Liver (tissue), 9 donors: ENCODE measurements around the gene CELSR1. TPM values are rescaled to one million over a fixed set of nuclear protein-coding genes. Genes with fewer than 3 reads are reported as not detected.

Experiments used
- DNase-seq: peaks from one replicate; pipeline ENCODE4 v3.0.0-alpha.2; 2017; ENCODE audit warnings: low spot score
- H3K27ac ChIP-seq, 2 donors: one replicate each; pipeline ENCODE4 v1.7.0; 2013; ENCODE audit warnings: inconsistent platforms in 2 of 2, low read length in 2 of 2, control low read depth in 1 of 2, low read depth in 1 of 2, mild to moderate bottlenecking in 1 of 2
- H3K27me3 ChIP-seq, 4 donors: one replicate each; pipeline versions ENCODE4 v1.6.1 to v1.7.0; 2013; ENCODE audit warnings: low read length in 3 of 4, inconsistent platforms in 1 of 4, mild to moderate bottlenecking in 1 of 4, moderate library complexity in 1 of 4; ENCODE audit not compliant: control insufficient read depth in 4 of 4, insufficient read depth in 4 of 4
- H3K36me3 ChIP-seq, 4 donors: one replicate each; pipeline versions ENCODE4 v1.6.1 to v1.7.0; 2013; ENCODE audit warnings: low read length in 3 of 4, mild to moderate bottlenecking in 3 of 4, low read depth in 1 of 4, moderate library complexity in 1 of 4; ENCODE audit not compliant: control insufficient read depth in 4 of 4, insufficient read depth in 3 of 4
- H3K4me1 ChIP-seq, 4 donors: one replicate each; pipeline versions ENCODE4 v1.6.1 to v1.7.0; 2013; ENCODE audit warnings: low read length in 3 of 4, mild to moderate bottlenecking in 3 of 4, moderate library complexity in 1 of 4; ENCODE audit not compliant: control insufficient read depth in 4 of 4, insufficient read depth in 4 of 4
- H3K4me3 ChIP-seq, 3 donors: one replicate each; pipeline versions ENCODE4 v1.6.1 to v1.7.0; 2013; ENCODE audit warnings: low read length in 3 of 3, control low read depth in 1 of 3, low read depth in 1 of 3, mild to moderate bottlenecking in 1 of 3
- H3K9ac ChIP-seq, 2 donors: one replicate each; pipeline ENCODE4 v1.7.0; 2013; ENCODE audit warnings: low read length in 2 of 2, mild to moderate bottlenecking in 2 of 2, moderate library complexity in 2 of 2, control low read depth in 1 of 2, low read depth in 1 of 2
- H3K9me3 ChIP-seq, 4 donors: one replicate each; pipeline versions ENCODE4 v1.6.1 to v1.7.0; 2013; ENCODE audit warnings: low read length in 3 of 4; ENCODE audit not compliant: control insufficient read depth in 4 of 4
- EGR1 ChIP-seq, 2 donors: IDR thresholded peaks; 2 replicates each; pipeline ENCODE4 v1.6.1; 2016 to 2018; ENCODE audit warnings: antibody characterized with exemption in 2 of 2, low read depth in 2 of 2
- FOXA2 ChIP-seq: IDR thresholded peaks from 2 replicates; pipeline ENCODE4 v1.6.1; 2016; ENCODE audit warnings: antibody characterized with exemption
- GABPA ChIP-seq, 2 donors: IDR thresholded peaks in 1 of 2; conservative IDR thresholded peaks in 1 of 2; 2 replicates each; pipeline ENCODE4 v1.6.1; 2016; ENCODE audit warnings: antibody characterized with exemption in 2 of 2, mild to moderate bottlenecking in 1 of 2, moderate library complexity in 1 of 2
- HNF4A ChIP-seq, 2 donors: conservative IDR thresholded peaks; 2 replicates each; pipeline ENCODE4 v1.6.1; 2016; ENCODE audit warnings: antibody characterized with exemption in 2 of 2, mild to moderate bottlenecking in 2 of 2
- HNF4G ChIP-seq: IDR thresholded peaks from 2 replicates; pipeline ENCODE4 v1.6.1; 2016; ENCODE audit warnings: antibody characterized with exemption
- JUND ChIP-seq, 2 donors: IDR thresholded peaks; 2 replicates each; pipeline ENCODE4 v1.6.1; 2016; ENCODE audit warnings: antibody characterized with exemption in 2 of 2
- NR2F2 ChIP-seq: IDR thresholded peaks from 2 replicates; pipeline ENCODE4 v1.6.1; 2016; ENCODE audit warnings: antibody characterized with exemption
- RAD21 ChIP-seq, 2 donors: IDR thresholded peaks; 2 replicates each; pipeline ENCODE4 v1.6.1; 2016; ENCODE audit warnings: antibody characterized with exemption in 2 of 2, mild to moderate bottlenecking in 2 of 2
- RXRA ChIP-seq, 2 donors: IDR thresholded peaks; 2 replicates each; pipeline ENCODE4 v1.6.1; 2017 to 2018; ENCODE audit warnings: antibody characterized with exemption in 2 of 2, mild to moderate bottlenecking in 1 of 2
- SP1 ChIP-seq: IDR thresholded peaks from 2 replicates; pipeline ENCODE4 v1.6.1; 2018; ENCODE audit warnings: antibody characterized with exemption, mild to moderate bottlenecking
- TAF1 ChIP-seq: conservative IDR thresholded peaks from 2 replicates; pipeline ENCODE4 v1.6.1; 2016; ENCODE audit warnings: antibody characterized with exemption, mild to moderate bottlenecking
- YY1 ChIP-seq: IDR thresholded peaks from 2 replicates; pipeline ENCODE4 v1.6.1; 2016; ENCODE audit warnings: antibody characterized with exemption, mild to moderate bottlenecking
- WGBS: extraction: QIAGEN DNeasy Blood & Tissue Kit; methylation state at CpG from one replicate; pipeline ENCODE4 v1.1.7; 2013; 5-methylcytosine and 5-hydroxymethylcytosine counted together
- polyA plus RNA-seq, 2 donors: library from polyadenylated mRNA; stranded (reverse) in 1 of 2; unstranded in 1 of 2; fragments of 200-250 nt in 1 of 2; fragments of >200 nt in 1 of 2; fragmentation: Nextera tagmentation in 1 of 2; extraction: Ambion mirVana in 1 of 2; gene quantifications; one replicate each; pipeline versions ENCODE4 v1.2.1 to v1.2.3, GENCODE V29; 2013 to 2015
- total RNA-seq, 2 donors: library from RNA; depleted of rRNA; stranded (reverse); fragments of >200 nt; gene quantifications; one replicate each; pipeline ENCODE4 v1.2.3, GENCODE V29; 2014
- TF ChIP-seq, protein P1 (sequence below): IDR thresholded peaks from 2 replicates; pipeline ENCODE4 v1.6.1; 2016; ENCODE audit warnings: antibody characterized with exemption
- TF ChIP-seq, protein P2 (sequence below): IDR thresholded peaks from 2 replicates; pipeline ENCODE4 v1.6.1; 2016; ENCODE audit warnings: antibody characterized with exemption
- TF ChIP-seq, protein P3 (sequence below): IDR thresholded peaks from 2 replicates; pipeline ENCODE4 v1.6.1; 2016; ENCODE audit warnings: antibody characterized with exemption
- TF ChIP-seq, protein P4 (sequence below): fragments of 150-350 bp; IDR thresholded peaks from 2 replicates; pipeline ENCODE4 v1.5.1; 2017; ENCODE audit warnings: improper control_type of control experiment, low read depth, low read length; ENCODE audit not compliant: missing input control
- TF ChIP-seq, protein P5 (sequence below): IDR thresholded peaks from 2 replicates; pipeline ENCODE4 v1.6.1; 2016; ENCODE audit warnings: antibody characterized with exemption, mild to moderate bottlenecking
- donor health status: healthy.
- donor health status: healthy.
- donor health status: healthy.
- donor health status: healthy.
- donor health status: healthy.

CELSR1 gene
- total and polyA plus RNA-seq, 4 donors: 0.37 to 1.6 (median 1.3) TPM

DNA sequence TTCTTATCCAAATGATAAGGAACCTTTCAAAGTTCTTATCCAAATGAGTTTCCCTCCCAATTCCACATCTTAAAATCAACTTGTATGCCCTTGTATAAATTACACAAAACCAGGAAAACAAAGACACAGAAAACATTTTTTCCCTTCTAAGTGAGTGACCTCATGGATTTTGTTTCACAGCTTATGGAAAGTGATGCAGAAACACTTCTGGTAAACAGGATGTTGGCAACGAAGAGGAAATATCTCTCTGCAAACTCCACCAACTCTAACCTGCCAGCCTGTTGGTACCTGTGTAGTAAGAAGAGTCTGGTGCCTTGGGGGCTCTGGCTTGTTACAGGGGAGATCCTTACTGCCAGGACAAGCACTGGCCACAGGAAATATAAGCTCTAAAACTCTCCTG is 57.0 kb downstream of the CELSR1 start:
- Histone ChIP-seq H3K27me3 (peaks cover 0 to 4% (median 0%) of the 10 kb centered on the region in 4 donors), H3K9ac (no peak overlapping the region)
- 38% methylated on average over 1 of the region's 1 CpG for WGBS

DNA sequence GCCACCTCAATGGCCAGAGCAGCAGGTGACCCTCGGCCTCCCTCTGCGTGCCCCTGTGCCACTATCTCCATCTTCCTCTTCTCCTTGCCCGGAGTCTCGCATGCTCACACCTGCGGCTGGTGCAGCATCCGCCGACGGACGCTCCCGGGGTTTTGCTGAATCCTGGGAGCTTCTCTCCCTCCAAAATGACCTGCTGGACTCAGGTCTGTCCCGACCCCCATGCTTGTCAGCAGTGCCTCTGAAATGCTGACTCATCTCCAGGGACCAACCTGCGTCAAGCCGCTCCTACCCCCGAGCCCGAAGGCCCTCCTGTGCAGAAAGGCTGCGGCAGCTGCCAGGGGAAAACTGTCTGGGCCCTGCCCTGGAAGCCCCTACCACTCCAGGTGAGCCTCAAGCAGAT is 58.4 kb downstream of the CELSR1 start:
- Histone ChIP-seq H3K9me3 (peaks cover 0 to 8% (median 3%) of the 10 kb centered on the region in 4 donors), H3K9ac (no peak overlapping the region), H3K4me1 (no peaks in the 10 kb centered on the region), H3K27ac (no peak overlapping the region), H3K36me3 (no peaks in the 10 kb centered on the region), H3K27me3 (peaks cover 0 to 4% (median 0%) of the 10 kb centered on the region in 4 donors), H3K4me3 (no peak overlapping the region)
- no peak for DNase-seq
- 77% methylated on average over 16 of the region's 16 CpGs for whole genome bisulfite sequencing
- TF ChIP-seq, protein P1, sequence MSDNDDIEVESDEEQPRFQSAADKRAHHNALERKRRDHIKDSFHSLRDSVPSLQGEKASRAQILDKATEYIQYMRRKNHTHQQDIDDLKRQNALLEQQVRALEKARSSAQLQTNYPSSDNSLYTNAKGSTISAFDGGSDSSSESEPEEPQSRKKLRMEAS: no peak
- TF ChIP-seq, protein P2, sequence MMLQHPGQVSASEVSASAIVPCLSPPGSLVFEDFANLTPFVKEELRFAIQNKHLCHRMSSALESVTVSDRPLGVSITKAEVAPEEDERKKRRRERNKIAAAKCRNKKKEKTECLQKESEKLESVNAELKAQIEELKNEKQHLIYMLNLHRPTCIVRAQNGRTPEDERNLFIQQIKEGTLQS: no peak
- no peak for TF ChIP-seq NR2F2
- TF ChIP-seq, protein P3, sequence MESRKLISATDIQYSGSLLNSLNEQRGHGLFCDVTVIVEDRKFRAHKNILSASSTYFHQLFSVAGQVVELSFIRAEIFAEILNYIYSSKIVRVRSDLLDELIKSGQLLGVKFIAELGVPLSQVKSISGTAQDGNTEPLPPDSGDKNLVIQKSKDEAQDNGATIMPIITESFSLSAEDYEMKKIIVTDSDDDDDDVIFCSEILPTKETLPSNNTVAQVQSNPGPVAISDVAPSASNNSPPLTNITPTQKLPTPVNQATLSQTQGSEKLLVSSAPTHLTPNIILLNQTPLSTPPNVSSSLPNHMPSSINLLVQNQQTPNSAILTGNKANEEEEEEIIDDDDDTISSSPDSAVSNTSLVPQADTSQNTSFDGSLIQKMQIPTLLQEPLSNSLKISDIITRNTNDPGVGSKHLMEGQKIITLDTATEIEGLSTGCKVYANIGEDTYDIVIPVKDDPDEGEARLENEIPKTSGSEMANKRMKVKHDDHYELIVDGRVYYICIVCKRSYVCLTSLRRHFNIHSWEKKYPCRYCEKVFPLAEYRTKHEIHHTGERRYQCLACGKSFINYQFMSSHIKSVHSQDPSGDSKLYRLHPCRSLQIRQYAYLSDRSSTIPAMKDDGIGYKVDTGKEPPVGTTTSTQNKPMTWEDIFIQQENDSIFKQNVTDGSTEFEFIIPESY: no peak
- no peak for TF ChIP-seq FOXA2
- no peak for TF ChIP-seq GABPA (IDR thresholded peaks at IDR 0.05 in 1 of 2, conservative IDR thresholded peaks at IDR 0.05 in 1 of 2)
- no peak for TF ChIP-seq JUND (IDR thresholded peaks at IDR 0.05)
- no peak for TF ChIP-seq YY1
- no peak for TF ChIP-seq EGR1 (IDR thresholded peaks at IDR 0.05; ENCODE audit: low read depth in 2 of 2)
- TF ChIP-seq HNF4A (conservative IDR thresholded peaks at IDR 0.05): no peak
- TF ChIP-seq RAD21 (IDR thresholded peaks at IDR 0.05): no peak
- no peak for TF ChIP-seq SP1
- TF ChIP-seq HNF4G: no peak
- TF ChIP-seq, protein P4, sequence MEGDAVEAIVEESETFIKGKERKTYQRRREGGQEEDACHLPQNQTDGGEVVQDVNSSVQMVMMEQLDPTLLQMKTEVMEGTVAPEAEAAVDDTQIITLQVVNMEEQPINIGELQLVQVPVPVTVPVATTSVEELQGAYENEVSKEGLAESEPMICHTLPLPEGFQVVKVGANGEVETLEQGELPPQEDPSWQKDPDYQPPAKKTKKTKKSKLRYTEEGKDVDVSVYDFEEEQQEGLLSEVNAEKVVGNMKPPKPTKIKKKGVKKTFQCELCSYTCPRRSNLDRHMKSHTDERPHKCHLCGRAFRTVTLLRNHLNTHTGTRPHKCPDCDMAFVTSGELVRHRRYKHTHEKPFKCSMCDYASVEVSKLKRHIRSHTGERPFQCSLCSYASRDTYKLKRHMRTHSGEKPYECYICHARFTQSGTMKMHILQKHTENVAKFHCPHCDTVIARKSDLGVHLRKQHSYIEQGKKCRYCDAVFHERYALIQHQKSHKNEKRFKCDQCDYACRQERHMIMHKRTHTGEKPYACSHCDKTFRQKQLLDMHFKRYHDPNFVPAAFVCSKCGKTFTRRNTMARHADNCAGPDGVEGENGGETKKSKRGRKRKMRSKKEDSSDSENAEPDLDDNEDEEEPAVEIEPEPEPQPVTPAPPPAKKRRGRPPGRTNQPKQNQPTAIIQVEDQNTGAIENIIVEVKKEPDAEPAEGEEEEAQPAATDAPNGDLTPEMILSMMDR: no peak

More for the DNA sequence above, 57.0 kb downstream of the CELSR1 start:
- Histone ChIP-seq H3K27ac (no peak overlapping the region), H3K4me3 (no peak overlapping the region), H3K36me3 (no peaks in the 10 kb centered on the region), H3K9me3 (peaks cover 0 to 5% (median 3%) of the 10 kb centered on the region in 4 donors), H3K4me1 (no peaks in the 10 kb centered on the region)
- no peak for DNase-seq
- TF ChIP-seq JUND (IDR thresholded peaks at IDR 0.05) (no peak), RXRA (IDR thresholded peaks at IDR 0.05) (no peak), FOXA2 (no peak), YY1 (no peak), HNF4A (conservative IDR thresholded peaks at IDR 0.05) (no peak), NR2F2 (no peak), RAD21 (IDR thresholded peaks at IDR 0.05) (no peak), HNF4G (no peak), EGR1 (IDR thresholded peaks at IDR 0.05; ENCODE audit: low read depth in 2 of 2) (no peak), TAF1 (no peak)
- TF ChIP-seq, protein P5, sequence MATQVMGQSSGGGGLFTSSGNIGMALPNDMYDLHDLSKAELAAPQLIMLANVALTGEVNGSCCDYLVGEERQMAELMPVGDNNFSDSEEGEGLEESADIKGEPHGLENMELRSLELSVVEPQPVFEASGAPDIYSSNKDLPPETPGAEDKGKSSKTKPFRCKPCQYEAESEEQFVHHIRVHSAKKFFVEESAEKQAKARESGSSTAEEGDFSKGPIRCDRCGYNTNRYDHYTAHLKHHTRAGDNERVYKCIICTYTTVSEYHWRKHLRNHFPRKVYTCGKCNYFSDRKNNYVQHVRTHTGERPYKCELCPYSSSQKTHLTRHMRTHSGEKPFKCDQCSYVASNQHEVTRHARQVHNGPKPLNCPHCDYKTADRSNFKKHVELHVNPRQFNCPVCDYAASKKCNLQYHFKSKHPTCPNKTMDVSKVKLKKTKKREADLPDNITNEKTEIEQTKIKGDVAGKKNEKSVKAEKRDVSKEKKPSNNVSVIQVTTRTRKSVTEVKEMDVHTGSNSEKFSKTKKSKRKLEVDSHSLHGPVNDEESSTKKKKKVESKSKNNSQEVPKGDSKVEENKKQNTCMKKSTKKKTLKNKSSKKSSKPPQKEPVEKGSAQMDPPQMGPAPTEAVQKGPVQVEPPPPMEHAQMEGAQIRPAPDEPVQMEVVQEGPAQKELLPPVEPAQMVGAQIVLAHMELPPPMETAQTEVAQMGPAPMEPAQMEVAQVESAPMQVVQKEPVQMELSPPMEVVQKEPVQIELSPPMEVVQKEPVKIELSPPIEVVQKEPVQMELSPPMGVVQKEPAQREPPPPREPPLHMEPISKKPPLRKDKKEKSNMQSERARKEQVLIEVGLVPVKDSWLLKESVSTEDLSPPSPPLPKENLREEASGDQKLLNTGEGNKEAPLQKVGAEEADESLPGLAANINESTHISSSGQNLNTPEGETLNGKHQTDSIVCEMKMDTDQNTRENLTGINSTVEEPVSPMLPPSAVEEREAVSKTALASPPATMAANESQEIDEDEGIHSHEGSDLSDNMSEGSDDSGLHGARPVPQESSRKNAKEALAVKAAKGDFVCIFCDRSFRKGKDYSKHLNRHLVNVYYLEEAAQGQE: no peak
- TF ChIP-seq, protein P1: no peak
- TF ChIP-seq, protein P2: no peak
- TF ChIP-seq, protein P4: no peak
